ENCODE results near the gene RDH14. TPM values are rescaled to one million over a fixed set of nuclear protein-coding genes. Genes with fewer than 3 reads are reported as not detected.

RDH14 gene
- total RNA-seq, 4 donors from 2014 or later = 26.4 to 138 (median 32.5) TPM

DNA sequence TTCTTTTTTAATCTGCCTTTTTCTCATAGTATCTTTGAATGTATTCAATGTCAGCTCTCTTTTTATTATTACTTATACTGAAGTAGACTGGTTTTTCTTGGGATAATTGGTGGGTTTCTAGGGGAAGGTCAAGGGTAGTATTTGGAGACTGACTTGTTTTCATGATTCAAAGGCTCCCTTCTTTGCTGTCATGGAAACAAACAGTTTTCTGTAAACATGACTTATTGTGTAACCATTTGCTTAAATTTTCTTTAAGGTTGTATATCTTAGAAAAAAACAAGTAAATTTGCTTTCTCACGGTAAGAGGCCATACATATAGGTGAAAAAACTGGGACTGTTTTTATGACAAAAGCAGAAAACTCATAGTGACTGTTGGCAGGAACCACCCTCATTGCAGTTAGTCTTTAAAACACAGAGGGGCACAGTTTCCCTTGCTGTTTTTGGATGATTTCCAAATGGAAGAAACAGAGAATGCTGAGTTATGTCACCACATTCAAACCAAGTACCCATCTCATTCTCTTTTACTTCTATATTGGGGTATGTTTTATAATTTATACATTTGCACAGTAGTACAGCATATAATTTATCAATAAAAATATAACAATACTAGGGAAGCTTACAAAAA, 5.8 kb upstream of the RDH14 start:
- Histone ChIP-seq H3K4me3 (no peak overlapping the region), H3K27me3 (no peaks in the 10 kb centered on the region), H3K4me1 (peaks cover 0 to under 1% (median 0%) of the 10 kb centered on the region in 4 donors), H3K27ac (no peak overlapping the region), H3K36me3 (peaks cover 0 to 4% (median 0%) of the 10 kb centered on the region in 4 donors), H3K9me3 (peaks cover 0 to 8% of the 10 kb centered on the region in 2 donors)
- intact Hi-C loops (cut with DNase I; ENCODE audit: low total_unique reads) (no loop called here), in situ Hi-C loops (cut with MboI; ENCODE audit: low pct_ligation_motif_present in 1 of 4, low pct_unique_long_range_greater_than_20kb in 1 of 4, low sequenced_read_pairs in 3 of 4) (no loop called here)
- WGBS, 2 donors (ENCODE audit: low coverage in 1 of 2) = 53 to 73% methylated on average over 1 of the region's 1 CpG
- no peak for DNase-seq
- TF ChIP-seq POLR2AphosphoS5 (IDR thresholded peaks at IDR 0.05) = no peak
- TF ChIP-seq EP300 (IDR thresholded peaks at IDR 0.05; ENCODE audit: low read depth) = no peak
- TF ChIP-seq POLR2A (IDR thresholded peaks at IDR 0.05) = no peak
- TF ChIP-seq, protein P1, sequence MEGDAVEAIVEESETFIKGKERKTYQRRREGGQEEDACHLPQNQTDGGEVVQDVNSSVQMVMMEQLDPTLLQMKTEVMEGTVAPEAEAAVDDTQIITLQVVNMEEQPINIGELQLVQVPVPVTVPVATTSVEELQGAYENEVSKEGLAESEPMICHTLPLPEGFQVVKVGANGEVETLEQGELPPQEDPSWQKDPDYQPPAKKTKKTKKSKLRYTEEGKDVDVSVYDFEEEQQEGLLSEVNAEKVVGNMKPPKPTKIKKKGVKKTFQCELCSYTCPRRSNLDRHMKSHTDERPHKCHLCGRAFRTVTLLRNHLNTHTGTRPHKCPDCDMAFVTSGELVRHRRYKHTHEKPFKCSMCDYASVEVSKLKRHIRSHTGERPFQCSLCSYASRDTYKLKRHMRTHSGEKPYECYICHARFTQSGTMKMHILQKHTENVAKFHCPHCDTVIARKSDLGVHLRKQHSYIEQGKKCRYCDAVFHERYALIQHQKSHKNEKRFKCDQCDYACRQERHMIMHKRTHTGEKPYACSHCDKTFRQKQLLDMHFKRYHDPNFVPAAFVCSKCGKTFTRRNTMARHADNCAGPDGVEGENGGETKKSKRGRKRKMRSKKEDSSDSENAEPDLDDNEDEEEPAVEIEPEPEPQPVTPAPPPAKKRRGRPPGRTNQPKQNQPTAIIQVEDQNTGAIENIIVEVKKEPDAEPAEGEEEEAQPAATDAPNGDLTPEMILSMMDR (IDR thresholded peaks at IDR 0.05) = no peak

DNA sequence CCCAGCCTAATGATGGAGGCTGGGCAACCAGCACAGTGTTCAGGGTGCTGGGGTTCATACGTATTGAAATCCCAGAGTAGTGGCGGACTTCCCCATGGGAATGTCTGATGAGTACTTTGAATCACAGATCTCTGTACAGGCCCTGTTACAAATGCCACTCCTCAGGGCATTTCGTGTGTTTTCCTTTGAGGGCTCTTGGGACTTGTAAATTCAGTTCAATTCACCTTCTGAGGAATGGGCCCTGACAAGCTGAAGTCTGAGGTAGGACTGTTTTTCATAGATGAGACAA, 288 bp upstream of the RDH14 start:
- in situ Hi-C loops (cut with MboI; ENCODE audit: low pct_ligation_motif_present in 1 of 4, low pct_unique_long_range_greater_than_20kb in 1 of 4, low sequenced_read_pairs in 3 of 4) = no loop called here
- intact Hi-C loops (cut with DNase I; ENCODE audit: low total_unique reads) = no loop called here
- Histone ChIP-seq H3K9me3 (peaks cover 0 to 8% of the 10 kb centered on the region in 2 donors), H3K27me3 (no peaks in the 10 kb centered on the region), H3K27ac (peak overlapping the region; percentile 99), H3K36me3 (peaks cover 0 to 4% (median 0%) of the 10 kb centered on the region in 4 donors), H3K4me1 (peaks cover 0 to 29% (median 13%) of the 10 kb centered on the region in 4 donors), H3K4me3 (peak overlapping the region; percentile 83 to 98 (median 96))
- WGBS, 2 donors (ENCODE audit: low coverage in 1 of 2) = 0 to 2% methylated on average over 1 to 3 of the region's 3 CpGs
- no peak for TF ChIP-seq POLR2AphosphoS5 (IDR thresholded peaks at IDR 0.05)
- no peak for TF ChIP-seq EP300 (IDR thresholded peaks at IDR 0.05; ENCODE audit: low read depth)
- TF ChIP-seq, protein P1 (IDR thresholded peaks at IDR 0.05) = no peak
- no peak for TF ChIP-seq POLR2A (IDR thresholded peaks at IDR 0.05)
- DNase-seq = no peak

DNA sequence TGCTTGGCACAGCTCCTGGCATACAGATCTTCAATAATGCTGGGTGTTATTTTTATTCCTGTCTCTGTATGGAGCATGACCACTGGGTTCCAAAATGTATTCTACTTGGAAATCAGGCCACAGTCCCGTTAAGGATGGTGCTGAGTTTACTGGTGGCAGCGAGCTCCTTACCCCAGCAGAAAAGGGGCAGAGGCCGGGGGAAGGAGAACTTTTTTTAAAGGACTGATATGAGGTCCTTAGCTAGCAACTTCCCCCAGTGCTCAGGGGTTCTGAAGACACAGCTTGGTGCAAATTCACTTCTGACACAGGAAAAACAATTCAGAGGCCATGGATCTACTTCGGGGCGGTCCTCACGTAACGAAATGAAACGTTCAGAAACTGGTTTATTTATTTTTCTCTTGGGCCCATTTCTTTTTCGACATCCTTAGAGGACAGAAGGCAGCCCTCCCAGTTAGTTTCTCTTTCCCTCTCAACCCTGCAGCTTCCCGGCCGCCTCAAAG, 872 bp downstream of the RDH14 start:
- H3K27ac ChIP-seq = peak overlapping the region; percentile 99
- in situ Hi-C loops (cut with MboI; ENCODE audit: low pct_ligation_motif_present in 1 of 4, low pct_unique_long_range_greater_than_20kb in 1 of 4, low sequenced_read_pairs in 3 of 4) = no loop called here
- peaks cover 0 to 29% (median 13%) of the 10 kb centered on the region in 4 donors for H3K4me1 ChIP-seq
- peaks cover 0 to 10% (median 3%) of the 10 kb centered on the region in 4 donors for H3K36me3 ChIP-seq
- no peak for DNase-seq
- 0% methylated on average over 1 to 11 of the region's 11 CpGs for WGBS, 2 donors (ENCODE audit: low coverage in 1 of 2)
- H3K9me3 ChIP-seq = peaks cover 0 to 8% of the 10 kb centered on the region in 2 donors
- intact Hi-C loops (cut with DNase I; ENCODE audit: low total_unique reads) = no loop called here
- TF ChIP-seq POLR2AphosphoS5 (IDR thresholded peaks at IDR 0.05) = no peak
- no peak for TF ChIP-seq POLR2A (IDR thresholded peaks at IDR 0.05)
- TF ChIP-seq EP300 (IDR thresholded peaks at IDR 0.05; ENCODE audit: low read depth) = no peak
- TF ChIP-seq, protein P1 (IDR thresholded peaks at IDR 0.05) = no peak
- no peaks in the 10 kb centered on the region for H3K27me3 ChIP-seq
- H3K4me3 ChIP-seq = peak overlapping the region; percentile 83 to 98 (median 96)

DNA sequence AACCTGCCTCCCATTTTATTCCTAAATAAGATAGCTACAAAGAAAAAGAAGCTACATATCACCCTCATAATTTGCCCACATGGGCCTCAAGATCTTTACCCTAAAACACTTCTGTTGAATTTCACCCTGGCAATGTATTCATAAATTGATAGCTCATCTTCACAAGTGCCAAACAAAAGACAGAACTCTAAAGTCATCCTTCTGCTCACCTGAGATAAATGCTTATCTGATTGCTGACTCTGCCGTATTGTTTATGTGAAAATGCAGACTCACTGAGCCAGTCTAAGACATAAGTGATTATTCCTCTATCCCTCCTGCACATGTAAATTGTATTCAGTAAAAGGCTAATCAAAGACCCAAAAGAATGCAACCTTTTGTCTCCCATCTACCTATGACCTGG, 2.0 kb downstream of the RDH14 start:
- no peak overlapping the region for H3K4me3 ChIP-seq
- H3K9me3 ChIP-seq = no peaks in the 10 kb centered on the region
- DNase-seq = no peak
- H3K4me1 ChIP-seq = peaks cover 0 to 29% (median 13%) of the 10 kb centered on the region in 4 donors
- intact Hi-C loops (cut with DNase I; ENCODE audit: low total_unique reads) (no loop called here), in situ Hi-C loops (cut with MboI; ENCODE audit: low pct_ligation_motif_present in 1 of 4, low pct_unique_long_range_greater_than_20kb in 1 of 4, low sequenced_read_pairs in 3 of 4) (no loop called here)
- TF ChIP-seq POLR2A (IDR thresholded peaks at IDR 0.05) (no peak), EP300 (IDR thresholded peaks at IDR 0.05; ENCODE audit: low read depth) (no peak), POLR2AphosphoS5 (IDR thresholded peaks at IDR 0.05) (no peak)
- TF ChIP-seq, protein P1 (IDR thresholded peaks at IDR 0.05) = no peak
- H3K27me3 ChIP-seq = no peaks in the 10 kb centered on the region
- H3K36me3 ChIP-seq = peaks cover 0 to 7% (median 3%) of the 10 kb centered on the region in 4 donors
- no peak overlapping the region for H3K27ac ChIP-seq
- WGBS, 2 donors (ENCODE audit: low coverage in 1 of 2) = 74 to 100% methylated on average over 1 of the region's 1 CpG
